GM19467 (cell line): ENCODE measurements around the gene PRH2.

ENCODE experiments used
- ATAC-seq: cut with Tn5 transposase; IDR thresholded peaks from one replicate; pipeline ENCODE4 v1.9.1; 2021; ENCODE audit warnings: mild to moderate bottlenecking, moderate library complexity; ENCODE audit not compliant: unreplicated experiment

Gene PRH2

DNA sequence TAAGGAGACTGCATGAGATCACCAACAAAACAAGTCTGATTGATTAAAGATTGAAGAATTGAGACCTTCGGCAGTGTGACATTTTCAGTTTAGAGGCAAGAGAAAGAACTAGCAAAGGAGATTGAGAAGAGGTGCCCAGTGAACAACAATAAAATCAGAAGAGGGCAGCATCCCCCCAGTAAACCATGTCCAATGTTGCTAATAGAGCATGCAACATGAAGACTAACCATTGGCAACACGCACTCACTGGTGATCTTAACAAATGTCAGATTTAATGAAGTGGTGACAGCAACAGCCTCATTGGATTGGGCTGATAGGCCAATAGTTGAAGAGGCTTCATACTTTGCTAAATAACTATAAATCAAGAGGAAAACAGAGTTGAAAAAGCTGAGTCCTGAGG lies 30.8 kb downstream of the PRH2 start:
- ATAC-seq, result no peak

DNA sequence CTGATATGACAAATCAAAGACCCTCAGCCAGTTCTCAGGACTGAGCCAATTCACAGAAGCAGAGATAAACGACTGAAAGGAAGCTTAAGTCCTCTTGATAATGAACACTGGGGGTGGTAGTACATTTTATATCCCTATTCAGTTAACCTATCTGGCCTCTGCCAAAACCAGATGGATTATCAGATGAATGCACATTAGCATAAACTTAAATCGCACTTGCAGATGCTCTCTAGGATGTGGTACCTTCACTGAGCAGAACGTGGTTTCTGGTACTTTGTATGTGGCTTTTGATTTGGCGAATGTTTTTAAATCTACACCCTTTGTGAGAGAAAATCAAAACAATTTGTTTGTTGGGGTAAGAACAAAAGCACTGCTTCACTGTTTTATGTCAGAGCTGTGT lies 31.2 kb downstream of the PRH2 start:
- ATAC-seq, result no peak

DNA sequence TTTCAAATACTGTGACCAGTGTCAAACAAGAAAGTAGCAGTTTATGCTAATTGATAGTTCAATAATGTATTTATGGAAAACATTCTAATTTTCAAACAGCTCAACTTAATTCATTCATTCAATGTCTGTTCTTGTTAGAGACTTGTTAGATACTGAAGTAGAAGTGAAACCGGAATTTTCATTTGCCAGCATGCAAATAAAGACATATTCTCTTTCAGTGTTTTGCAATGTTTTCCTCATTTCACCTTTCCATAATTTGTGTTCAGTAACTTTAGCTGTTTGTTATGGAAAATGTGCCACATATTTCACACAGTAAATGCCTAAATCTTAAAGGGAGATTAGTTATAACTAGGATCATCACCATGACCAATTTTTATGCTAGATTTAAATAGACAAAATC lies 36.4 kb downstream of the PRH2 start:
- no peak for ATAC-seq

DNA sequence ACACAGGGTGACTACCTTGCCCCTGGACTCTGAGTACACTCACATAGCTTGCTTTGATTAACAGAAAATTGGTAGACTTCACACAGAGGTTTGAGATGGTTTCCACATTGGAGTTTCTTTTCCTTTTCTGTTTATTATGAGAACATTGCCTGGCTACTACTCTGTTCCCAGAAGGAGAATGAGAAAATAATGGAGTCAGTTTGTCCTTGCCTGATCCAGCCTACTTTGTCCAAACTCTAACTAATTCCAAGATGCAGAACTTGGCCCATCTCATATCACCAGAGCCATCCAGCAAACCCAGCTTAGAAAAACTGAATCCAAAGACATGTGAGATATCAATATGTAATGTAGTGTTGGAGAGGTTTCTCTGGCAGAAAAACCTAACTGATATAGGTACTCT lies 37.3 kb downstream of the PRH2 start:
- no peak for ATAC-seq

DNA sequence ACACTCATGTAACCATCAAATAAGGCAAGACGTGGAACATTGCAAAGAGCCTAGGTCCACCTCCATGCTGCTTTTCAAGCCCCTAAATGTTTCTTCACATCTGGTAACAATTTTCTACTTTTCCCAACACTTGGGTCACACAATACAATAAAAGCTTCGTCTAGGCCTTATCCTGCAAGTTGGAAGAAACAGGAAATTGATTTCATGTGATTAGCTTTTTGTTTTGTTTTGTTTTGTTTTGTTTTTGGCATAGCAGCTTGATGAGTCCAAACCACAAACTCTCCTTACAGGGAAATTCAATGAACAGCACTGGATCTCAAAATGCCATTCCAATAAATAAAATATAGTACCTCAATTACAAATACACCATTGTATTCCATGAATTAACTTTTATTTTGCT lies 38.4 kb downstream of the PRH2 start:
- ATAC-seq, result no peak

DNA sequence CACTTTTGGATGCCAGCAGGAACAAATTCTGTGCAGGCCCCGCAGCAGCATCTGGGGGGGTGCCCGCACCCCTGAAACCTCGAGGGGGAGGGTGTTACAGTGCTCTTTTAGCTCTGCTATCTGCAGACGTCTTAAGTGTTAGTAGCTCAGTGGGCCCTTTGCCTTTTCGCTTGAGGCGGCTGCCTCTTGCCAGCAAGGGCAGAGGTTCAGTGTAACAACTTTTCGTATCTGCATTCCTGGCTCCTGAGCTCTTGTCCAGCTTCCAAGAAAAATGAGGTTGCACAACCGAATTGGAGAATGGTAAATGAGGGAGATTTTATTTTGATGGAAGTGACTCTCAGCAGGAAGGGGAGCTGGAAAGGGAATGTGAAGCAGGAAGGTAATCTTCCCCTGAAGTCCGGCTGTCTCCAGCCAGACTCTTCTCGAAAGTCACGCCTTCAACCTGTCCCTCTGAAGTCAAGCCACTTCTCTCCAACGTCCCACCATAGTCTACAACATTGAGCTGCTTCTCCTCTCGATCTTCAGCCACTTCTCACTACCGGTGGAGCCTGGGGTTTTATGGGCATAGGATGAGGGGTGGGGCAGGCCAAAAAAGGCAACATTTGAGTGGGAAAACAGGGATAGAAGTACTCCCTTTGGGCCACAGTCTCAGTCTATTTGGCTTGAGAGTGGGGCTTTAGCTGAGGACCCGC lies 39.9 kb downstream of the PRH2 start:
- ATAC-seq, result no peak

DNA sequence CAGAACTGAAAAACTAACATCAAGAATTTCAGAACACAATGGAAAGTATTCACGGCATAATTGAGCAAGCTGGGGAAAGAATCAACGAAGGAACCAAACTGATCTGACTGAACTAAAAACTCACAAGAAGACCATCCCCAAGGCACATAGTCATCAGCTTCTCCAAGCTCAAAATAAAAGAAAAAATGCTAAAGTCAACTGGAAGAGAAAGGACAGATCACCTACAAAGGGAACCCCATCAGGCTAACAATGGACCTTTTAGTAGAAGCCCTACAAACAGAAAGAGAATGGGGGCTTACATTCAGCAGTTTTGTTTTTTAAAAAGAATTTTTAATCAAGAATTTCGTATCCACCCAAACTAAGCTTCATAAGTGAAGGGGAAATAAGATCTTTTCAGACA lies 45.9 kb downstream of the PRH2 start:
- ATAC-seq, result no peak

DNA sequence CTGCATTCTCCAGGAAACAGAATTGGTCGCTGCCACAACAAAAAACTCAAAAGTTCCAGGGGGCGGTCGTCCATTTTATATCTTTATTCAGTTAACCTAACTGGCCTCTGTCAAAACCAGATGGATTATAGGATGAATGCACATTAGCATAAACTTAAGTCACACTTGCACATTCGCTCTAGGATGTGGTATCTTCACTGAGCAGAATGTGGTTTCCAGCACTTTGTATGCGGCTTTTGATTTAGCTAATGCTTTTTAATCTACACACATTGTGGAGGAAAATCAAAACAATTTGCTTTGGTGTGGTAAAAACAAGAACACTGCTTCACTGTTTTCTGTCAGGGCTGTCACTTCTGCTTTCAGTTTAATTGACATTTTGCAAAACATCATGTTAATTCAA lies 53.2 kb downstream of the PRH2 start:
- ATAC-seq, result no peak
